ENCODE data around the gene CCDC85A. TPM values are rescaled to one million over a fixed set of nuclear protein-coding genes. Genes with fewer than 3 reads are reported as not detected.

CCDC85A gene
- total and polyA plus RNA-seq, 2 experiments from 2014 or later: 2.5 to 3.3 TPM

GRCh38 chr2:56295666-56296065, 111.9 kb downstream of the CCDC85A start:
- no peak overlapping the region for H3K27ac ChIP-seq
- no peak for DNase-seq (ENCODE audit: low spot score)
- 73% methylated on average over 3 of the region's 3 CpGs for WGBS (ENCODE audit: low lambda C conversion rate, missing lambda C conversion rate)
- no peaks in the 10 kb centered on the region for H3K36me3 ChIP-seq (replicated peaks; ENCODE audit: insufficient read depth, low read depth)
- no peaks in the 10 kb centered on the region for H3K27me3 ChIP-seq
- no peak overlapping the region for H2AFZ ChIP-seq
- H3K9me3 ChIP-seq (ENCODE audit: low read depth): no peaks in the 10 kb centered on the region
- no peaks in the 10 kb centered on the region for H3K9me2 ChIP-seq (replicated peaks; ENCODE audit: insufficient read depth)
- H3K4me3 ChIP-seq: no peak overlapping the region
- H4K20me1 ChIP-seq (ENCODE audit: insufficient read depth, poor library complexity, severe bottlenecking): no peaks in the 10 kb centered on the region
- no peaks in the 10 kb centered on the region for H3K4me1 ChIP-seq (ENCODE audit: insufficient read depth)
- no peaks in the 10 kb centered on the region for H3K79me2 ChIP-seq
- no peak for TF ChIP-seq EZH2 (IDR thresholded peaks at IDR 0.05; ENCODE audit: borderline replicate concordance)
- no peak for TF ChIP-seq EZH2phosphoT487 (IDR thresholded peaks at IDR 0.05; ENCODE audit: low read depth, severe bottlenecking, unreplicated experiment)
- no peak for TF ChIP-seq CTCF (IDR thresholded peaks at IDR 0.05; ENCODE audit: poor library complexity)
- no peak overlapping the region for H3K4me2 ChIP-seq

GRCh38 chr2:56297671-56298070, 113.9 kb downstream of the CCDC85A start:
- H3K27ac ChIP-seq: no peak overlapping the region
- H4K20me1 ChIP-seq (ENCODE audit: insufficient read depth, poor library complexity, severe bottlenecking): no peaks in the 10 kb centered on the region
- H3K79me2 ChIP-seq: no peaks in the 10 kb centered on the region
- no peak for DNase-seq (ENCODE audit: low spot score)
- no peaks in the 10 kb centered on the region for H3K9me3 ChIP-seq (ENCODE audit: low read depth)
- no peaks in the 10 kb centered on the region for H3K9me2 ChIP-seq (replicated peaks; ENCODE audit: insufficient read depth)
- no peaks in the 10 kb centered on the region for H3K36me3 ChIP-seq (replicated peaks; ENCODE audit: insufficient read depth, low read depth)
- no peak for TF ChIP-seq CTCF (IDR thresholded peaks at IDR 0.05; ENCODE audit: poor library complexity)
- no peak for TF ChIP-seq EZH2phosphoT487 (IDR thresholded peaks at IDR 0.05; ENCODE audit: low read depth, severe bottlenecking, unreplicated experiment)
- no peak for TF ChIP-seq EZH2 (IDR thresholded peaks at IDR 0.05; ENCODE audit: borderline replicate concordance)
- WGBS (ENCODE audit: low lambda C conversion rate, missing lambda C conversion rate): 92% methylated on average over 3 of the region's 3 CpGs
- no peak overlapping the region for H2AFZ ChIP-seq
- H3K4me3 ChIP-seq: no peak overlapping the region
- no peaks in the 10 kb centered on the region for H3K4me1 ChIP-seq (ENCODE audit: insufficient read depth)
- no peak overlapping the region for H3K4me2 ChIP-seq
- H3K27me3 ChIP-seq: no peaks in the 10 kb centered on the region

GRCh38 chr2:56299171-56299691, 115.4 kb downstream of the CCDC85A start:
- Histone ChIP-seq H3K27me3 (no peaks in the 10 kb centered on the region), H3K4me2 (no peak overlapping the region), H3K27ac (no peak overlapping the region), H3K4me3 (no peak overlapping the region), H3K36me3 (replicated peaks; ENCODE audit: insufficient read depth, low read depth) (no peaks in the 10 kb centered on the region), H2AFZ (no peak overlapping the region), H3K9me2 (replicated peaks; ENCODE audit: insufficient read depth) (no peaks in the 10 kb centered on the region), H3K79me2 (no peaks in the 10 kb centered on the region), H4K20me1 (ENCODE audit: insufficient read depth, poor library complexity, severe bottlenecking) (no peaks in the 10 kb centered on the region), H3K4me1 (ENCODE audit: insufficient read depth) (no peaks in the 10 kb centered on the region), H3K9me3 (ENCODE audit: low read depth) (no peaks in the 10 kb centered on the region)
- DNase-seq (ENCODE audit: low spot score): no peak
- WGBS (ENCODE audit: low lambda C conversion rate, missing lambda C conversion rate): 87% methylated on average over 3 of the region's 3 CpGs
- TF ChIP-seq EZH2phosphoT487 (IDR thresholded peaks at IDR 0.05; ENCODE audit: low read depth, severe bottlenecking, unreplicated experiment) (no peak), EZH2 (IDR thresholded peaks at IDR 0.05; ENCODE audit: borderline replicate concordance) (no peak), CTCF (IDR thresholded peaks at IDR 0.05; ENCODE audit: poor library complexity) (no peak)
